Measurements from ENCODE around the gene ZNF112. TPM values are rescaled to one million over a fixed set of nuclear protein-coding genes. Genes with fewer than 3 reads are reported as not detected.
A peak's percentile ranks its signal among the peaks of the same experiment; 100 is the strongest.

The ZNF112 gene
- total RNA-seq, 1 donor from 2014 or later = 5.7 TPM

- no peak overlapping the region for H3K4me3 ChIP-seq (ENCODE audit: low read length in 3 of 3)
- peak overlapping the region in 1 of 3 donors; percentile 12 for H3K9ac ChIP-seq (ENCODE audit: low read depth in 1 of 3, low read length in 3 of 3)
- no peak overlapping the region for H3K27ac ChIP-seq (ENCODE audit: low read depth, low read length)
- H3K4me1 ChIP-seq (ENCODE audit: control insufficient read depth in 3 of 3, insufficient read depth in 3 of 3, low read length in 3 of 3) = peaks cover 2 to 12% (median 3%) of the 10 kb centered on the region in 3 donors
- H3K36me3 ChIP-seq (ENCODE audit: control insufficient read depth in 3 of 3, insufficient read depth in 3 of 3, low read length in 3 of 3) = peaks cover 25 to 39% (median 28%) of the 10 kb centered on the region in 3 donors
- H3K9me3 ChIP-seq (ENCODE audit: control insufficient read depth in 3 of 3, low read length in 3 of 3) = peaks cover 2 to 7% (median 3%) of the 10 kb centered on the region in 3 donors
- no peaks in the 10 kb centered on the region for H3K27me3 ChIP-seq (ENCODE audit: control insufficient read depth in 3 of 3, insufficient read depth in 3 of 3, low read length in 3 of 3)
Measured at GRCh38 chr19:44303320-44303719, 53.2 kb downstream of the ZNF112 start.

- Histone ChIP-seq H3K36me3 (ENCODE audit: control insufficient read depth in 3 of 3, insufficient read depth in 3 of 3, low read length in 3 of 3) (peaks cover 24 to 39% (median 31%) of the 10 kb centered on the region in 3 donors), H3K4me3 (ENCODE audit: low read length in 3 of 3) (no peak overlapping the region), H3K27me3 (ENCODE audit: control insufficient read depth in 3 of 3, insufficient read depth in 3 of 3, low read length in 3 of 3) (no peaks in the 10 kb centered on the region), H3K9me3 (ENCODE audit: control insufficient read depth in 3 of 3, low read length in 3 of 3) (peaks cover 2 to 37% (median 11%) of the 10 kb centered on the region in 3 donors), H3K4me1 (ENCODE audit: control insufficient read depth in 3 of 3, insufficient read depth in 3 of 3, low read length in 3 of 3) (no peaks in the 10 kb centered on the region), H3K9ac (ENCODE audit: low read depth in 1 of 3, low read length in 3 of 3) (no peak overlapping the region), H3K27ac (ENCODE audit: low read depth, low read length) (no peak overlapping the region)
Measured at GRCh38 chr19:44284968-44285367, 71.5 kb downstream of the ZNF112 start.

GRCh38 chr19:44282846-44283245 lies 73.6 kb downstream of the ZNF112 start:
- peaks cover 4 to 23% (median 9%) of the 10 kb centered on the region in 3 donors for H3K9me3 ChIP-seq (ENCODE audit: control insufficient read depth in 3 of 3, low read length in 3 of 3)

GRCh38 chr19:44280916-44281315 lies 75.6 kb downstream of the ZNF112 start:
- no peak overlapping the region for H3K27ac ChIP-seq (ENCODE audit: low read depth, low read length)
- no peaks in the 10 kb centered on the region for H3K27me3 ChIP-seq (ENCODE audit: control insufficient read depth in 3 of 3, insufficient read depth in 3 of 3, low read length in 3 of 3)
- H3K9me3 ChIP-seq (ENCODE audit: control insufficient read depth in 3 of 3, low read length in 3 of 3) = peaks cover 4 to 13% (median 4%) of the 10 kb centered on the region in 3 donors
- H3K4me3 ChIP-seq (ENCODE audit: low read length in 3 of 3) = no peak overlapping the region
- H3K9ac ChIP-seq (ENCODE audit: low read depth in 1 of 3, low read length in 3 of 3) = no peak overlapping the region
- no peaks in the 10 kb centered on the region for H3K4me1 ChIP-seq (ENCODE audit: control insufficient read depth in 3 of 3, insufficient read depth in 3 of 3, low read length in 3 of 3)
- H3K36me3 ChIP-seq (ENCODE audit: control insufficient read depth in 3 of 3, insufficient read depth in 3 of 3, low read length in 3 of 3) = peaks cover 0 to 4% (median 2%) of the 10 kb centered on the region in 3 donors

More at GRCh38 chr19:44282846-44283245, 73.6 kb downstream of the ZNF112 start:
- peaks cover 10 to 19% (median 11%) of the 10 kb centered on the region in 3 donors for H3K36me3 ChIP-seq (ENCODE audit: control insufficient read depth in 3 of 3, insufficient read depth in 3 of 3, low read length in 3 of 3)
- no peak overlapping the region for H3K9ac ChIP-seq (ENCODE audit: low read depth in 1 of 3, low read length in 3 of 3)
- no peaks in the 10 kb centered on the region for H3K4me1 ChIP-seq (ENCODE audit: control insufficient read depth in 3 of 3, insufficient read depth in 3 of 3, low read length in 3 of 3)
- no peaks in the 10 kb centered on the region for H3K27me3 ChIP-seq (ENCODE audit: control insufficient read depth in 3 of 3, insufficient read depth in 3 of 3, low read length in 3 of 3)
- peak overlapping the region in 1 of 3 donors; percentile 10 for H3K4me3 ChIP-seq (ENCODE audit: low read length in 3 of 3)
- H3K27ac ChIP-seq (ENCODE audit: low read depth, low read length) = no peak overlapping the region

GRCh38 chr19:44278181-44278690 lies 78.2 kb downstream of the ZNF112 start:
- no peak overlapping the region for H3K4me3 ChIP-seq (ENCODE audit: low read length in 3 of 3)
- H3K4me1 ChIP-seq (ENCODE audit: control insufficient read depth in 3 of 3, insufficient read depth in 3 of 3, low read length in 3 of 3) = no peaks in the 10 kb centered on the region
- H3K9me3 ChIP-seq (ENCODE audit: control insufficient read depth in 3 of 3, low read length in 3 of 3) = peaks cover 0 to 21% (median 2%) of the 10 kb centered on the region in 3 donors
- no peak overlapping the region for H3K9ac ChIP-seq (ENCODE audit: low read depth in 1 of 3, low read length in 3 of 3)
- peaks cover 6 to 14% (median 9%) of the 10 kb centered on the region in 3 donors for H3K36me3 ChIP-seq (ENCODE audit: control insufficient read depth in 3 of 3, insufficient read depth in 3 of 3, low read length in 3 of 3)
- H3K27ac ChIP-seq (ENCODE audit: low read depth, low read length) = no peak overlapping the region
- H3K27me3 ChIP-seq (ENCODE audit: control insufficient read depth in 3 of 3, insufficient read depth in 3 of 3, low read length in 3 of 3) = no peaks in the 10 kb centered on the region

- no peaks in the 10 kb centered on the region for H3K27me3 ChIP-seq (ENCODE audit: control insufficient read depth in 3 of 3, insufficient read depth in 3 of 3, low read length in 3 of 3)
- peaks cover 0 to 26% (median 2%) of the 10 kb centered on the region in 3 donors for H3K9me3 ChIP-seq (ENCODE audit: control insufficient read depth in 3 of 3, low read length in 3 of 3)
- H3K36me3 ChIP-seq (ENCODE audit: control insufficient read depth in 3 of 3, insufficient read depth in 3 of 3, low read length in 3 of 3) = peaks cover 6 to 16% (median 11%) of the 10 kb centered on the region in 3 donors
Measured at GRCh38 chr19:44277331-44277730, 79.1 kb downstream of the ZNF112 start.

More at GRCh38 chr19:44277331-44277730, 79.1 kb downstream of the ZNF112 start:
- H3K4me3 ChIP-seq (ENCODE audit: low read length in 3 of 3) = no peak overlapping the region
- H3K27ac ChIP-seq (ENCODE audit: low read depth, low read length) = no peak overlapping the region
- H3K4me1 ChIP-seq (ENCODE audit: control insufficient read depth in 3 of 3, insufficient read depth in 3 of 3, low read length in 3 of 3) = no peaks in the 10 kb centered on the region
- H3K9ac ChIP-seq (ENCODE audit: low read depth in 1 of 3, low read length in 3 of 3) = no peak overlapping the region

Small RNA genes within 50 kb of the gene (small RNA-seq; reads per million reads assigned to genes)
- not detected for gene NDUFA3P1

Other genes with a start within 250 kb of the ZNF112 start
- gene ZNF225, start 243.3 kb downstream of the ZNF112 start, total RNA-seq = 7.3 TPM
- gene ZNF234, start 215.1 kb downstream of the ZNF112 start, total RNA-seq = 11.5 TPM
- 15.7 TPM for gene ZNF226, start 191.6 kb downstream of the ZNF112 start, total RNA-seq
- 21.4 TPM for gene ZNF227, start 144.1 kb downstream of the ZNF112 start, total RNA-seq
- 1.6 TPM for gene ZNF233, start 96.8 kb downstream of the ZNF112 start, total RNA-seq
- 8.9 TPM for gene ZNF235, start 51.7 kb downstream of the ZNF112 start, total RNA-seq
- 7.3 TPM for gene ZNF285, start 44.9 kb upstream of the ZNF112 start, total RNA-seq
- 6.8 TPM for gene ZNF229, start 91.8 kb upstream of the ZNF112 start, total RNA-seq
- 5.7 TPM for gene ZNF180, start 143.8 kb upstream of the ZNF112 start, total RNA-seq
- not detected for gene CEACAM20, start 173.0 kb upstream of the ZNF112 start, total RNA-seq